HEK293 (cell line): ENCODE data around the gene AIRE.

Source experiments
- CTCF ChIA-PET: fragments of 350-600 bp; formaldehyde crosslinking; extraction: SDS; loops from one replicate; lab custom pipeline; 2021; ENCODE audit warnings: antibody characterized with exemption; lab: Yijun Ruan, JAX
- POLR2A ChIA-PET: fragments of 300-600 bp; formaldehyde crosslinking; extraction: SDS; loops from one replicate; lab custom pipeline; 2020; ENCODE audit warnings: antibody characterized with exemption, inconsistent platforms; lab: Yijun Ruan, JAX
- H3K27ac ChIP-seq: fragments of 200-500 bp; sonication (Bioruptor generic); 2 replicates; pipeline ENCODE4 v1.5.1; 2014; ENCODE audit warnings: low read depth, low read length, control low read depth, inconsistent platforms; ENCODE audit errors: extremely low read depth
- H3K36me3 ChIP-seq, 2 experiments: fragments of 200-500 bp in 1 of 2; sonication (Bioruptor generic) in 1 of 2; 1 replicate in 1 of 2; 2 replicates in 1 of 2; pipeline ENCODE4 v1.5.1; 2014 to 2017; ENCODE audit warnings: inconsistent platforms in 2 of 2, low read length in 2 of 2; ENCODE audit not compliant: control insufficient read depth in 2 of 2, insufficient read depth in 1 of 2
- H3K4me1 ChIP-seq: fragments of 200-500 bp; sonication (Bioruptor generic); 2 replicates; pipeline ENCODE4 v1.5.1; 2014; ENCODE audit warnings: mild to moderate bottlenecking, low read length, inconsistent platforms; ENCODE audit not compliant: control insufficient read depth, insufficient read depth
- H3K4me3 ChIP-seq: 2 replicates; pipeline ENCODE4 v1.5.1; 2011; ENCODE audit warnings: low read depth, mild to moderate bottlenecking, control low read depth, low read length, moderate library complexity
- H3K9me3 ChIP-seq: fragments of 200-500 bp; sonication (Bioruptor generic); 2 replicates; pipeline ENCODE4 v1.5.1; 2014; ENCODE audit warnings: low read depth, low read length, inconsistent platforms; ENCODE audit not compliant: control insufficient read depth, insufficient read depth
- GLIS2 ChIP-seq: fragments of 450-650 bp; formaldehyde crosslinking; IDR thresholded peaks from 2 replicates; pipeline ENCODE4 v1.5.1; 2016; ENCODE audit warnings: missing biosample characterization, missing genetic modification characterization
- HOXA7 ChIP-seq: sonication (generic); formaldehyde crosslinking; IDR thresholded peaks from 2 replicates; pipeline ENCODE4 v1.8.1; 2022; ENCODE audit warnings: missing genetic modification reagents, borderline replicate concordance
- KLF10 ChIP-seq: fragments of 450-650 bp; IDR thresholded peaks from 2 replicates; pipeline ENCODE4 v1.5.1; 2018; ENCODE audit warnings: missing biosample characterization, mild to moderate bottlenecking, missing genetic modification characterization
- KLF8 ChIP-seq: fragments of 450-650 bp; formaldehyde crosslinking; IDR thresholded peaks from 2 replicates; pipeline ENCODE4 v1.5.1; 2016; ENCODE audit warnings: missing biosample characterization, missing genetic modification characterization
- OVOL3 ChIP-seq: fragments of 450-650 bp; formaldehyde crosslinking; IDR thresholded peaks from 2 replicates; pipeline ENCODE4 v1.5.1; 2016; ENCODE audit warnings: missing biosample characterization, missing genetic modification characterization
- SP3 ChIP-seq: fragments of 450-650 bp; formaldehyde crosslinking; IDR thresholded peaks from 2 replicates; pipeline ENCODE4 v1.5.1; 2016; ENCODE audit warnings: missing biosample characterization, missing genetic modification characterization
- YY1 ChIP-seq: fragments of 450-650 bp; formaldehyde crosslinking; IDR thresholded peaks from 2 replicates; pipeline ENCODE4 v1.5.1; 2018; ENCODE audit warnings: missing biosample characterization, missing genetic modification characterization
- ZNF48 ChIP-seq: fragments of 450-650 bp; formaldehyde crosslinking; IDR thresholded peaks from 2 replicates; pipeline ENCODE4 v1.5.1; 2016; ENCODE audit warnings: missing biosample characterization, missing genetic modification characterization
- ZNF514 ChIP-seq: fragments of 450-650 bp; formaldehyde crosslinking; IDR thresholded peaks from 2 replicates; pipeline ENCODE4 v1.5.1; 2016; ENCODE audit warnings: missing biosample characterization, missing genetic modification characterization
- ZNF521 ChIP-seq: fragments of 450-650 bp; formaldehyde crosslinking; IDR thresholded peaks from 2 replicates; pipeline ENCODE4 v1.5.1; 2017; ENCODE audit warnings: missing biosample characterization, mild to moderate bottlenecking, missing genetic modification characterization
- ZNF529 ChIP-seq: fragments of 450-650 bp; formaldehyde crosslinking; IDR thresholded peaks from 2 replicates; pipeline ENCODE4 v1.5.1; 2017; ENCODE audit warnings: missing genetic modification characterization, missing biosample characterization; ENCODE audit not compliant: insufficient replicate concordance
- ZNF548 ChIP-seq: fragments of 450-650 bp; formaldehyde crosslinking; IDR thresholded peaks from 2 replicates; pipeline ENCODE4 v1.5.1; 2016; ENCODE audit warnings: missing biosample characterization, missing genetic modification characterization
- ZNF621 ChIP-seq: fragments of 450-650 bp; formaldehyde crosslinking; IDR thresholded peaks from 2 replicates; pipeline ENCODE4 v1.5.1; 2017; ENCODE audit warnings: missing biosample characterization, missing genetic modification characterization
- ZNF701 ChIP-seq: fragments of 450-650 bp; formaldehyde crosslinking; IDR thresholded peaks from 2 replicates; pipeline ENCODE4 v1.5.1; 2016; ENCODE audit warnings: missing biosample characterization, missing genetic modification characterization
- ZNF76 ChIP-seq: fragments of 450-650 bp; formaldehyde crosslinking; IDR thresholded peaks from 2 replicates; pipeline ENCODE4; 2016; ENCODE audit warnings: low read depth, missing biosample characterization, missing genetic modification characterization, borderline replicate concordance
- ZNF830 ChIP-seq: fragments of 450-650 bp; IDR thresholded peaks from 2 replicates; pipeline ENCODE4 v1.5.0; 2018; ENCODE audit warnings: missing biosample characterization, missing genetic modification characterization, low read depth, mild to moderate bottlenecking, moderate library complexity
- ZNF843 ChIP-seq: fragments of 450-650 bp; formaldehyde crosslinking; IDR thresholded peaks from 2 replicates; pipeline ENCODE4 v1.5.1; 2016; ENCODE audit warnings: missing biosample characterization, missing genetic modification characterization
- TF ChIP-seq, protein P1 (sequence below): fragments of 450-650 bp; formaldehyde crosslinking; IDR thresholded peaks from 2 replicates; pipeline ENCODE4 v1.5.1; 2016; ENCODE audit warnings: missing biosample characterization, missing genetic modification characterization
- TF ChIP-seq, protein P2 (sequence below): fragments of 450-650 bp; formaldehyde crosslinking; IDR thresholded peaks from 2 replicates; pipeline ENCODE4 v1.5.1; 2016; ENCODE audit warnings: missing biosample characterization, missing genetic modification characterization
- TF ChIP-seq, protein P3 (sequence below): fragments of 450-650 bp; formaldehyde crosslinking; IDR thresholded peaks from 2 replicates; pipeline ENCODE4 v1.5.1; 2016; ENCODE audit warnings: missing biosample characterization, missing genetic modification characterization
- TF ChIP-seq, protein P4 (sequence below): fragments of 450-650 bp; formaldehyde crosslinking; IDR thresholded peaks from 2 replicates; pipeline ENCODE4 v1.5.1; 2016; ENCODE audit warnings: missing biosample characterization, missing genetic modification characterization
- TF ChIP-seq, protein P5 (sequence below): fragments of 450-650 bp; formaldehyde crosslinking; IDR thresholded peaks from 2 replicates; pipeline ENCODE4 v1.5.1; 2016; ENCODE audit warnings: missing biosample characterization, missing genetic modification characterization, low read depth
- TF ChIP-seq, protein P6 (sequence below): fragments of 450-650 bp; formaldehyde crosslinking; IDR thresholded peaks from 2 replicates; pipeline ENCODE4 v1.5.1; 2016; ENCODE audit warnings: missing biosample characterization, missing genetic modification characterization

Gene AIRE

DNA sequence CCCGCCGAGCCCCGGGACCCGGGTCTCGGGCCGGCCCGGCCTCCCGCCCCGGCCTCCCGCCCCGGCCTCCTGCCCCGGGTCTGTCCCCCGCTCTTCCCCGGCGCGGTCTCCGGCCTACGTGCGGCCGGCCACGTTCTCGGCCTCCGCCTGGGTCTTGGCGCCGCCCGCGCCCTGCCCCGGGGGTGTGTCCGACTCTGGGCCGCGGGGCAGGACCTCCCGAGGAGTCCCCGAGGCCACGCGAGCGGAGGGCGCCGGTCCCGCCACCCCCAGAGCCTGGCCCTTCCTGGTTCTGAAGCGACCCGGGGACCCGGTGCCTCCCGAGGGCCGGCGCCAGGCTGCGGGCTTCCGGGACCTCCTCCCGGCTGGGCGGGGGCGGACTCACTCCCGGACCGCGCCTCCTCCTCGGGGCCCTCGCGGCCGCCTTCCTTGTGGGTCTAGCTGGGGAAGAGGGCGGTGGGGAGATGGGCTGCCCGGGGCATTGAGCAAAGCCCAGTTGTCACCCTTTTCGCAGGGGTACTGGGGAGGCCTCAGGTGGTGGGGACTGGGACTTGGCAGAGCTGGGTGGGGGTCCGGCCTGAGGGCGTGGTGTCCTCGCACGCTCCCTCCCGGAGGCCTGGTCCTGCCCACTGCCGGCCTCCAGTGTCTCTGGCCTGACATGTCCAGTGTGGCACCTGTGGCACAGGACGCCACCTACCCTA lies 14.7 kb downstream of the AIRE start:
- peak overlapping the region; percentile 64 for H3K4me3 ChIP-seq
- CTCF ChIA-PET = interaction anchor here (0.6 kb wide), 1 partner anchor 45 kb away, joined by 3 read pairs; no protein-coding TSS in a partner anchor
- peaks cover 8% of the 10 kb centered on the region; the same call in 1 of the 2 replicates for H3K4me1 ChIP-seq
- no peaks in the 10 kb centered on the region for H3K9me3 ChIP-seq
- H3K36me3 ChIP-seq = no peaks in the 10 kb centered on the region
- H3K27ac ChIP-seq = peak overlapping the region; percentile 72
- POLR2A ChIA-PET = interaction anchor here (1.2 kb wide), 1 partner anchor 29 kb away, joined by 4 read pairs; no protein-coding TSS in a partner anchor
- TF ChIP-seq ZNF529 (tag by site-specific recombination) (no peak), ZNF830 (tag by site-specific recombination) (no peak), KLF8 (tag by site-specific recombination) (peak; percentile 95), ZNF514 (tag by site-specific recombination) (no peak), ZNF76 (tag by site-specific recombination) (peak; percentile 23; the same call in 1 of the 2 replicates), HOXA7 (CRISPR knock-in tag) (no peak), YY1 (tag by site-specific recombination) (no peak), ZNF843 (no peak), ZNF48 (no peak), ZNF548 (tag by site-specific recombination) (no peak), ZNF521 (no peak), KLF10 (tag by site-specific recombination) (peak; percentile 96), GLIS2 (peak; percentile 85), OVOL3 (tag by site-specific recombination) (no peak), ZNF701 (no peak), ZNF621 (tag by site-specific recombination) (no peak), SP3 (tag by site-specific recombination) (peak; percentile 94)
- TF ChIP-seq, protein P1, sequence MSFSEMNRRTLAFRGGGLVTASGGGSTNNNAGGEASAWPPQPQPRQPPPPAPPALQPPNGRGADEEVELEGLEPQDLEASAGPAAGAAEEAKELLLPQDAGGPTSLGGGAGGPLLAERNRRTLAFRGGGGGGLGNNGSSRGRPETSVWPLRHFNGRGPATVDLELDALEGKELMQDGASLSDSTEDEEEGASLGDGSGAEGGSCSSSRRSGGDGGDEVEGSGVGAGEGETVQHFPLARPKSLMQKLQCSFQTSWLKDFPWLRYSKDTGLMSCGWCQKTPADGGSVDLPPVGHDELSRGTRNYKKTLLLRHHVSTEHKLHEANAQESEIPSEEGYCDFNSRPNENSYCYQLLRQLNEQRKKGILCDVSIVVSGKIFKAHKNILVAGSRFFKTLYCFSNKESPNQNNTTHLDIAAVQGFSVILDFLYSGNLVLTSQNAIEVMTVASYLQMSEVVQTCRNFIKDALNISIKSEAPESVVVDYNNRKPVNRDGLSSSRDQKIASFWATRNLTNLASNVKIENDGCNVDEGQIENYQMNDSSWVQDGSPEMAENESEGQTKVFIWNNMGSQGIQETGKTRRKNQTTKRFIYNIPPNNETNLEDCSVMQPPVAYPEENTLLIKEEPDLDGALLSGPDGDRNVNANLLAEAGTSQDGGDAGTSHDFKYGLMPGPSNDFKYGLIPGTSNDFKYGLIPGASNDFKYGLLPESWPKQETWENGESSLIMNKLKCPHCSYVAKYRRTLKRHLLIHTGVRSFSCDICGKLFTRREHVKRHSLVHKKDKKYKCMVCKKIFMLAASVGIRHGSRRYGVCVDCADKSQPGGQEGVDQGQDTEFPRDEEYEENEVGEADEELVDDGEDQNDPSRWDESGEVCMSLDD (tag by site-specific recombination) = peak; percentile 23; the same call in 1 of the 2 replicates
- TF ChIP-seq, protein P2, sequence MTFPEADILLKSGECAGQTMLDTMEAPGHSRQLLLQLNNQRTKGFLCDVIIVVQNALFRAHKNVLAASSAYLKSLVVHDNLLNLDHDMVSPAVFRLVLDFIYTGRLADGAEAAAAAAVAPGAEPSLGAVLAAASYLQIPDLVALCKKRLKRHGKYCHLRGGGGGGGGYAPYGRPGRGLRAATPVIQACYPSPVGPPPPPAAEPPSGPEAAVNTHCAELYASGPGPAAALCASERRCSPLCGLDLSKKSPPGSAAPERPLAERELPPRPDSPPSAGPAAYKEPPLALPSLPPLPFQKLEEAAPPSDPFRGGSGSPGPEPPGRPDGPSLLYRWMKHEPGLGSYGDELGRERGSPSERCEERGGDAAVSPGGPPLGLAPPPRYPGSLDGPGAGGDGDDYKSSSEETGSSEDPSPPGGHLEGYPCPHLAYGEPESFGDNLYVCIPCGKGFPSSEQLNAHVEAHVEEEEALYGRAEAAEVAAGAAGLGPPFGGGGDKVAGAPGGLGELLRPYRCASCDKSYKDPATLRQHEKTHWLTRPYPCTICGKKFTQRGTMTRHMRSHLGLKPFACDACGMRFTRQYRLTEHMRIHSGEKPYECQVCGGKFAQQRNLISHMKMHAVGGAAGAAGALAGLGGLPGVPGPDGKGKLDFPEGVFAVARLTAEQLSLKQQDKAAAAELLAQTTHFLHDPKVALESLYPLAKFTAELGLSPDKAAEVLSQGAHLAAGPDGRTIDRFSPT (tag by site-specific recombination) = no peak
- TF ChIP-seq, protein P3, sequence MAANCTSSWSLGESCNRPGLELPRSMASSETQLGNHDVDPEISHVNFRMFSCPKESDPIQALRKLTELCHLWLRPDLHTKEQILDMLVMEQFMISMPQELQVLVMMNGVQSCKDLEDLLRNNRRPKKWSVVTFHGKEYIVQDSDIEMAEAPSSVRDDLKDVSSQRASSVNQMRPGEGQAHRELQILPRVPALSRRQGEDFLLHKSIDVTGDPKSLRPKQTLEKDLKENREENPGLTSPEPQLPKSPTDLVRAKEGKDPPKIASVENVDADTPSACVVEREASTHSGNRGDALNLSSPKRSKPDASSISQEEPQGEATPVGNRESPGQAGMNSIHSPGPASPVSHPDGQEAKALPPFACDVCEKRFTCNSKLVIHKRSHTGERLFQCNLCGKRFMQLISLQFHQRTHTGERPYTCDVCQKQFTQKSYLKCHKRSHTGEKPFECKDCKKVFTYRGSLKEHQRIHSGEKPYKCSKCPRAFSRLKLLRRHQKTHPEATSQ (tag by site-specific recombination) = peak; percentile 71
- TF ChIP-seq, protein P4, sequence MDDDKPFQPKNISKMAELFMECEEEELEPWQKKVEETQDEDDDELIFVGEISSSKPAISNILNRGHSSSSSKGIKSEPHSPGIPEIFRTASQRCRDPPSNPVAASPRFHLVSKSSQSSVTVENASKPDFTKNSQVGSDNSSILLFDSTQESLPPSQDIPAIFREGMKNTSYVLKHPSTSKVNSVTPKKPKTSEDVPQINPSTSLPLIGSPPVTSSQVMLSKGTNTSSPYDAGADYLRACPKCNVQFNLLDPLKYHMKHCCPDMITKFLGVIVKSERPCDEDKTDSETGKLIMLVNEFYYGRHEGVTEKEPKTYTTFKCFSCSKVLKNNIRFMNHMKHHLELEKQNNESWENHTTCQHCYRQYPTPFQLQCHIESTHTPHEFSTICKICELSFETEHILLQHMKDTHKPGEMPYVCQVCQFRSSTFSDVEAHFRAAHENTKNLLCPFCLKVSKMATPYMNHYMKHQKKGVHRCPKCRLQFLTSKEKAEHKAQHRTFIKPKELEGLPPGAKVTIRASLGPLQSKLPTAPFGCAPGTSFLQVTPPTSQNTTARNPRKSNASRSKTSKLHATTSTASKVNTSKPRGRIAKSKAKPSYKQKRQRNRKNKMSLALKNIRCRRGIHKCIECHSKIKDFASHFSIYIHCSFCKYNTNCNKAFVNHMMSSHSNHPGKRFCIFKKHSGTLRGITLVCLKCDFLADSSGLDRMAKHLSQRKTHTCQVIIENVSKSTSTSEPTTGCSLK = no peak
- TF ChIP-seq, protein P5, sequence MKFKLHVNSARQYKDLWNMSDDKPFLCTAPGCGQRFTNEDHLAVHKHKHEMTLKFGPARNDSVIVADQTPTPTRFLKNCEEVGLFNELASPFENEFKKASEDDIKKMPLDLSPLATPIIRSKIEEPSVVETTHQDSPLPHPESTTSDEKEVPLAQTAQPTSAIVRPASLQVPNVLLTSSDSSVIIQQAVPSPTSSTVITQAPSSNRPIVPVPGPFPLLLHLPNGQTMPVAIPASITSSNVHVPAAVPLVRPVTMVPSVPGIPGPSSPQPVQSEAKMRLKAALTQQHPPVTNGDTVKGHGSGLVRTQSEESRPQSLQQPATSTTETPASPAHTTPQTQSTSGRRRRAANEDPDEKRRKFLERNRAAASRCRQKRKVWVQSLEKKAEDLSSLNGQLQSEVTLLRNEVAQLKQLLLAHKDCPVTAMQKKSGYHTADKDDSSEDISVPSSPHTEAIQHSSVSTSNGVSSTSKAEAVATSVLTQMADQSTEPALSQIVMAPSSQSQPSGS = no peak
- TF ChIP-seq, protein P6, sequence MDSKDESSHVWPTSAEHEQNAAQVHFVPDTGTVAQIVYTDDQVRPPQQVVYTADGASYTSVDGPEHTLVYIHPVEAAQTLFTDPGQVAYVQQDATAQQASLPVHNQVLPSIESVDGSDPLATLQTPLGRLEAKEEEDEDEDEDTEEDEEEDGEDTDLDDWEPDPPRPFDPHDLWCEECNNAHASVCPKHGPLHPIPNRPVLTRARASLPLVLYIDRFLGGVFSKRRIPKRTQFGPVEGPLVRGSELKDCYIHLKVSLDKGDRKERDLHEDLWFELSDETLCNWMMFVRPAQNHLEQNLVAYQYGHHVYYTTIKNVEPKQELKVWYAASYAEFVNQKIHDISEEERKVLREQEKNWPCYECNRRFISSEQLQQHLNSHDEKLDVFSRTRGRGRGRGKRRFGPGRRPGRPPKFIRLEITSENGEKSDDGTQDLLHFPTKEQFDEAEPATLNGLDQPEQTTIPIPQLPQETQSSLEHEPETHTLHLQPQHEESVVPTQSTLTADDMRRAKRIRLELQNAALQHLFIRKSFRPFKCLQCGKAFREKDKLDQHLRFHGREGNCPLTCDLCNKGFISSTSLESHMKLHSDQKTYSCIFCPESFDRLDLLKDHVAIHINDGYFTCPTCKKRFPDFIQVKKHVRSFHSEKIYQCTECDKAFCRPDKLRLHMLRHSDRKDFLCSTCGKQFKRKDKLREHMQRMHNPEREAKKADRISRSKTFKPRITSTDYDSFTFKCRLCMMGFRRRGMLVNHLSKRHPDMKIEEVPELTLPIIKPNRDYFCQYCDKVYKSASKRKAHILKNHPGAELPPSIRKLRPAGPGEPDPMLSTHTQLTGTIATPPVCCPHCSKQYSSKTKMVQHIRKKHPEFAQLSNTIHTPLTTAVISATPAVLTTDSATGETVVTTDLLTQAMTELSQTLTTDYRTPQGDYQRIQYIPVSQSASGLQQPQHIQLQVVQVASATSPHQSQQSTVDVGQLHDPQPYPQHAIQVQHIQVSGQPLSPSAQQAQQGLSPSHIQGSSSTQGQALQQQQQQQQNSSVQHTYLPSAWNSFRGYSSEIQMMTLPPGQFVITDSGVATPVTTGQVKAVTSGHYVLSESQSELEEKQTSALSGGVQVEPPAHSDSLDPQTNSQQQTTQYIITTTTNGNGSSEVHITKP (tag by site-specific recombination) = no peak
